Aorta (tissue), 5 donors: ENCODE results near the gene PRRC2B. TPM values are rescaled to one million over a fixed set of nuclear protein-coding genes. Genes with fewer than 3 reads are reported as not detected.

Experiments used
- ATAC-seq: fragments of 200-7000 bp; cut with Tn5 transposase; one replicate; pipeline ENCODE4 v1.9.1; 2022; ENCODE audit warnings: moderate library complexity; ENCODE audit not compliant: low FRiP score
- DNase-seq, 2 donors: peaks; one replicate each; pipeline ENCODE4 v3.0.0-alpha.2; 2020
- H3K27ac ChIP-seq, 2 donors: one replicate each; pipeline ENCODE4 v1.5.1; 2013; ENCODE audit warnings: low read length in 2 of 2, mild to moderate bottlenecking in 2 of 2, moderate library complexity in 2 of 2, control low read depth in 1 of 2, inconsistent platforms in 1 of 2, low read depth in 1 of 2
- H3K27me3 ChIP-seq, 2 donors: one replicate each; pipeline ENCODE4 v1.6.1; 2013; ENCODE audit warnings: control low read depth in 1 of 2, low read length in 1 of 2, mild to moderate bottlenecking in 1 of 2, moderate library complexity in 1 of 2; ENCODE audit not compliant: insufficient read depth in 2 of 2, control insufficient read depth in 1 of 2
- H3K36me3 ChIP-seq, 2 donors: one replicate each; pipeline ENCODE4 v1.6.1; 2013; ENCODE audit warnings: control low read depth in 1 of 2, low read length in 1 of 2, mild to moderate bottlenecking in 1 of 2; ENCODE audit not compliant: insufficient read depth in 2 of 2, control insufficient read depth in 1 of 2
- H3K4me1 ChIP-seq, 2 donors: one replicate each; pipeline ENCODE4 v1.6.1; 2013; ENCODE audit warnings: low read length in 2 of 2, control low read depth in 1 of 2, mild to moderate bottlenecking in 1 of 2, moderate library complexity in 1 of 2; ENCODE audit not compliant: insufficient read depth in 2 of 2, control insufficient read depth in 1 of 2
- H3K4me3 ChIP-seq, 2 donors: one replicate each; pipeline ENCODE4 v1.5.1; 2013; ENCODE audit warnings: low read length in 2 of 2, control low read depth in 1 of 2, mild to moderate bottlenecking in 1 of 2
- H3K9me3 ChIP-seq: one replicate; pipeline ENCODE4 v1.6.1; 2013; ENCODE audit warnings: mild to moderate bottlenecking, low read length; ENCODE audit not compliant: control insufficient read depth
- WGBS, 2 donors: extraction: QIAGEN DNeasy Blood & Tissue Kit; methylation state at CpG; one replicate each; pipeline ENCODE4 v1.1.7; 2013; 5-methylcytosine and 5-hydroxymethylcytosine counted together
- intact Hi-C, 2 donors: fragments of 100-400 bp; cut with DNase I; formaldehyde crosslinking; loops; one replicate each; pipeline versions ENCODE4 v1.14.2 to v1.15.0; 2022
- polyA plus RNA-seq, 2 donors: library from polyadenylated mRNA; stranded (reverse); fragments of 200-250 nt; gene quantifications; one replicate each; pipeline ENCODE4 v1.2.3, GENCODE V29; 2013
- total RNA-seq, 2 donors: library from RNA; stranded (reverse); fragmentation: NEBNext Ultra II Directional; extraction: Animal tissue kit (Norgen Biotek cat#: 25700); gene quantifications; one replicate each; pipeline ENCODE4 v1.2.1, GENCODE V29; 2021
- donor health status: healthy with polysubstance abuse.
- donor health status: Bipolar disorder and iron deficiency.
- donor health status: DM: no; HTN: no; CAD: no.
- donor health status: DM: no; HTN: no; CAD: no.
- donor health status: DM: yes; HTN: yes; CAD: no.

Gene PRRC2B
- total and polyA plus RNA-seq, 4 donors = 23.9 to 263 (median 125) TPM

GRCh38 chr9:131491001-131491710, 97.3 kb downstream of the PRRC2B start:
- no peaks in the 10 kb centered on the region for H3K27me3 ChIP-seq
- no peak overlapping the region for H3K4me3 ChIP-seq
- H3K9me3 ChIP-seq = no peaks in the 10 kb centered on the region
- no peak for ATAC-seq
- H3K4me1 ChIP-seq = no peaks in the 10 kb centered on the region
- H3K27ac ChIP-seq = no peak overlapping the region
- intact Hi-C loops = no loop called here
- H3K36me3 ChIP-seq = peaks cover 0 to 13% of the 10 kb centered on the region in 2 donors
- no peak for DNase-seq
- 91 to 93% methylated on average over 20 of the region's 20 CpGs for WGBS, 2 donors

GRCh38 chr9:131492070-131492469, 98.2 kb downstream of the PRRC2B start:
- ATAC-seq (no peak), DNase-seq (no peak)
- WGBS, 2 donors = 82 to 83% methylated on average over 6 of the region's 6 CpGs
- H3K27ac ChIP-seq = no peak overlapping the region
- H3K4me3 ChIP-seq = no peak overlapping the region
- H3K36me3 ChIP-seq = peaks cover 0 to 17% of the 10 kb centered on the region in 2 donors
- no peaks in the 10 kb centered on the region for H3K4me1 ChIP-seq
- H3K27me3 ChIP-seq = no peaks in the 10 kb centered on the region
- intact Hi-C loops = no loop called here
- no peaks in the 10 kb centered on the region for H3K9me3 ChIP-seq

- intact Hi-C loops = no loop called here
- ATAC-seq = no peak
- Histone ChIP-seq H3K36me3 (peaks cover 0 to 13% of the 10 kb centered on the region in 2 donors), H3K27me3 (no peaks in the 10 kb centered on the region), H3K9me3 (no peaks in the 10 kb centered on the region), H3K4me1 (no peaks in the 10 kb centered on the region), H3K27ac (no peak overlapping the region), H3K4me3 (no peak overlapping the region)
- DNase-seq = no peak
- WGBS, 2 donors = 90 to 91% methylated on average over 22 of the region's 22 CpGs
These were observed 100.5 kb downstream of the PRRC2B start for GRCh38 chr9:131494296-131494870.

GRCh38 chr9:131495785-131496184, 101.9 kb downstream of the PRRC2B start:
- 78 to 82% methylated on average over 22 of the region's 22 CpGs for WGBS, 2 donors
- DNase-seq (no peak), ATAC-seq (no peak)
- H3K27ac ChIP-seq = no peak overlapping the region
- H3K36me3 ChIP-seq = peaks cover 0 to 10% of the 10 kb centered on the region in 2 donors
- H3K27me3 ChIP-seq = no peaks in the 10 kb centered on the region
- no peak overlapping the region for H3K4me3 ChIP-seq
- no peaks in the 10 kb centered on the region for H3K9me3 ChIP-seq
- H3K4me1 ChIP-seq = no peaks in the 10 kb centered on the region
- intact Hi-C loops = no loop called here

GRCh38 chr9:131496844-131497405, 103.0 kb downstream of the PRRC2B start:
- H3K27me3 ChIP-seq = no peaks in the 10 kb centered on the region
- H3K9me3 ChIP-seq = no peaks in the 10 kb centered on the region
- no peak overlapping the region for H3K27ac ChIP-seq
- no peak overlapping the region for H3K4me3 ChIP-seq
- H3K36me3 ChIP-seq = peaks cover 0 to 5% of the 10 kb centered on the region in 2 donors
- whole genome bisulfite sequencing, 2 donors = 71 to 75% methylated on average over 10 of the region's 10 CpGs
- H3K4me1 ChIP-seq = no peaks in the 10 kb centered on the region
- ATAC-seq = no peak
- intact Hi-C loops = no loop called here
- no peak for DNase-seq

GRCh38 chr9:131499254-131499767, 105.4 kb downstream of the PRRC2B start:
- intact Hi-C loops = no loop called here
- H3K27me3 ChIP-seq = no peaks in the 10 kb centered on the region
- H3K9me3 ChIP-seq = no peaks in the 10 kb centered on the region
- no peak overlapping the region for H3K27ac ChIP-seq
- ATAC-seq = no peak
- H3K36me3 ChIP-seq = peaks cover 0 to 5% of the 10 kb centered on the region in 2 donors
- WGBS, 2 donors = 64 to 77% methylated on average over 7 of the region's 7 CpGs
- H3K4me1 ChIP-seq = no peaks in the 10 kb centered on the region
- no peak for DNase-seq
- H3K4me3 ChIP-seq = no peak overlapping the region

GRCh38 chr9:131500377-131500776, 106.5 kb downstream of the PRRC2B start:
- ATAC-seq (no peak), DNase-seq (no peak)
- intact Hi-C loops = loop anchor here in 1 of 2 donors (10.0 kb wide), 1 partner anchor 244 kb away; the partner anchor contains the start of gene RAPGEF1
- Histone ChIP-seq H3K4me3 (no peak overlapping the region), H3K36me3 (peaks cover 0 to 5% of the 10 kb centered on the region in 2 donors), H3K4me1 (no peaks in the 10 kb centered on the region), H3K9me3 (no peaks in the 10 kb centered on the region), H3K27me3 (no peaks in the 10 kb centered on the region), H3K27ac (no peak overlapping the region)
- 71 to 74% methylated on average over 12 of the region's 12 CpGs for WGBS, 2 donors

GRCh38 chr9:131500939-131501541, 107.2 kb downstream of the PRRC2B start:
- WGBS, 2 donors = 50 to 52% methylated on average over 5 of the region's 5 CpGs
- DNase-seq = no peak
- Histone ChIP-seq H3K27ac (no peak overlapping the region), H3K4me1 (no peaks in the 10 kb centered on the region), H3K27me3 (no peaks in the 10 kb centered on the region), H3K36me3 (peaks cover 0 to 4% of the 10 kb centered on the region in 2 donors), H3K4me3 (no peak overlapping the region), H3K9me3 (no peaks in the 10 kb centered on the region)
- no peak for ATAC-seq
- intact Hi-C loops = loop anchor here in 1 of 2 donors (10.0 kb wide), 1 partner anchor 244 kb away; the partner anchor contains the start of gene RAPGEF1
